Measurements from ENCODE around the gene CXXC5. TPM values are rescaled to one million over a fixed set of nuclear protein-coding genes. Genes with fewer than 3 reads are reported as not detected.

The CXXC5 gene
- total and polyA plus RNA-seq, 9 of the 15 experiments (the other 6 are each of a cell fraction or from before 2014, with no cell fraction given), result 1.9 to 123 (median 45.8) TPM

DNA sequence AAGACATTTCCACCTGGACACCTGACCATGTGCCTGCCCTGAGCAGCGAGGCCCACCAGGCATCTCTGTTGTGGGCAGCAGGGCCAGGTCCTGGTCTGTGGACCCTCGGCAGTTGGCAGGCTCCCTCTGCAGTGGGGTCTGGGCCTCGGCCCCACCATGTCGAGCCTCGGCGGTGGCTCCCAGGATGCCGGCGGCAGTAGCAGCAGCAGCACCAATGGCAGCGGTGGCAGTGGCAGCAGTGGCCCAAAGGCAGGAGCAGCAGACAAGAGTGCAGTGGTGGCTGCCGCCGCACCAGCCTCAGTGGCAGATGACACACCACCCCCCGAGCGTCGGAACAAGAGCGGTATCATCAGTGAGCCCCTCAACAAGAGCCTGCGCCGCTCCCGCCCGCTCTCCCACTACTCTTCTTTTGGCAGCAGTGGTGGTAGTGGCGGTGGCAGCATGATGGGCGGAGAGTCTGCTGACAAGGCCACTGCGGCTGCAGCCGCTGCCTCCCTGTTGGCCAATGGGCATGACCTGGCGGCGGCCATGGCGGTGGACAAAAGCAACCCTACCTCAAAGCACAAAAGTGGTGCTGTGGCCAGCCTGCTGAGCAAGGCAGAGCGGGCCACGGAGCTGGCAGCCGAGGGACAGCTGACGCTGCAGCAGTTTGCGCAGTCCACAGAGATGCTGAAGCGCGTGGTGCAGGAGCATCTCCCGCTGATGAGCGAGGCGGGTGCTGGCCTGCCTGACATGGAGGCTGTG is 32.4 kb downstream of the CXXC5 start:
- CTCF ChIA-PET (ENCODE audit: low intra/inter-chr PET ratio), result no interaction called here
- intact Hi-C loops (cut with micrococcal nuclease), result no loop called here
- POLR2A ChIA-PET, result no interaction called here

GRCh38 chr5:139681112-139681458 is 32.9 kb downstream of the CXXC5 start:
- Histone ChIP-seq H3K36me3 (ENCODE audit: control insufficient read depth, insufficient read depth, low read length) (peaks cover 73% of the 10 kb centered on the region; the same call in 2 of the 3 replicates), H2AFZ (ENCODE audit: low read depth, low read length) (no peak overlapping the region), H3K9me3 (replicated peaks; ENCODE audit: control insufficient read depth, insufficient read depth, low read depth, low read length) (no peaks in the 10 kb centered on the region), H4K20me1 (replicated peaks; ENCODE audit: control insufficient read depth, insufficient read depth, low read length) (peaks cover 25% of the 10 kb centered on the region), H3K79me2 (ENCODE audit: control insufficient read depth, insufficient read depth, low read length) (peaks cover 56% of the 10 kb centered on the region), H3K9me1 (ENCODE audit: control insufficient read depth, insufficient read depth, low read length) (peaks cover 3% of the 10 kb centered on the region), H3K27me3 (ENCODE audit: control insufficient read depth in 2 of 2, insufficient read depth in 2 of 2, low read length in 2 of 2) (no peaks in the 10 kb centered on the region), H3K27ac (ENCODE audit: extremely low read depth, low read depth, low read length) (no peak overlapping the region), H3K4me2 (ENCODE audit: insufficient read depth, low read length) (no peak overlapping the region), H3K4me3 (no peak overlapping the region), H3K4me1 (replicated peaks in 1 of 2; ENCODE audit: control insufficient read depth in 2 of 2, insufficient read depth in 2 of 2, low read length in 2 of 2) (peaks cover 0 to 57% of the 10 kb centered on the region in 2 experiments; a peak in 3 of 5 replicates), H3K9ac (ENCODE audit: insufficient read depth in 1 of 2, low read depth in 2 of 2, low read length in 2 of 2) (peak overlapping the region in 1 of 2 experiments; percentile 20; a peak in 1 of 4 replicates)
- 97% methylated on average over 22 of the region's 22 CpGs for WGBS (ENCODE audit: insufficient coverage, low coverage, missing lambda C conversion rate)
- intact Hi-C loops (cut with micrococcal nuclease), result no loop called here
- ATAC-seq, result no peak
- ChIA-PET POLR2A (no interaction called here), CTCF (ENCODE audit: low intra/inter-chr PET ratio) (no interaction called here)
- no peak for DNase-seq (ENCODE audit: extremely low read depth in 1 of 4, low spot score in 3 of 4)
- TF ChIP-seq RAD51 (IDR thresholded peaks at IDR 0.05; ENCODE audit: borderline replicate concordance, low read depth) (no peak), HNRNPUL1 (IDR thresholded peaks at IDR 0.05; ENCODE audit: low read length) (no peak), ZBTB33 (CRISPR knock-in tag; IDR thresholded peaks at IDR 0.05) (0 out of 2 replicates have a peak, but pooled peaks have one; percentile 42)
- FAIRE-seq, result no peak
- BruUV-seq (replicated peaks), result no TSS peak
- in situ Hi-C loops (cut with MboI), result no loop called here

More for the DNA sequence above, 32.4 kb downstream of the CXXC5 start:
- DNase-seq (ENCODE audit: extremely low read depth in 1 of 4, low spot score in 3 of 4) (no peak), FAIRE-seq (no peak), ATAC-seq (no peak)
- peaks cover 28% of the 10 kb centered on the region for H4K20me1 ChIP-seq (replicated peaks; ENCODE audit: control insufficient read depth, insufficient read depth, low read length)
- BruUV-seq (replicated peaks), result no TSS peak
- H2AFZ ChIP-seq (ENCODE audit: low read depth, low read length), result no peak overlapping the region
- H3K4me3 ChIP-seq, result no peak overlapping the region
- H3K36me3 ChIP-seq (ENCODE audit: control insufficient read depth, insufficient read depth, low read length), result peaks cover 68% of the 10 kb centered on the region; the same call in 2 of the 3 replicates
- in situ Hi-C loops (cut with MboI), result no loop called here
- no peaks in the 10 kb centered on the region for H3K9me3 ChIP-seq (replicated peaks; ENCODE audit: control insufficient read depth, insufficient read depth, low read depth, low read length)
- TF ChIP-seq POLR2G (IDR thresholded peaks at IDR 0.05; ENCODE audit: low read depth, low read length) (peak; percentile 61), ZNF589 (CRISPR knock-in tag; IDR thresholded peaks at IDR 0.05; ENCODE audit: low read depth) (no peak)
- H3K4me1 ChIP-seq (replicated peaks in 1 of 2; ENCODE audit: control insufficient read depth in 2 of 2, insufficient read depth in 2 of 2, low read length in 2 of 2), result peaks cover 0 to 58% of the 10 kb centered on the region in 2 experiments; a peak in 4 of 5 replicates
- H3K27ac ChIP-seq (ENCODE audit: extremely low read depth, low read depth, low read length), result no peak overlapping the region
- WGBS (ENCODE audit: insufficient coverage, low coverage, missing lambda C conversion rate), result 94% methylated on average over 32 of the region's 36 CpGs
- H3K4me2 ChIP-seq (ENCODE audit: insufficient read depth, low read length), result no peak overlapping the region
- peaks cover 3% of the 10 kb centered on the region for H3K9me1 ChIP-seq (ENCODE audit: control insufficient read depth, insufficient read depth, low read length)
- H3K79me2 ChIP-seq (ENCODE audit: control insufficient read depth, insufficient read depth, low read length), result peaks cover 60% of the 10 kb centered on the region
- H3K27me3 ChIP-seq (ENCODE audit: control insufficient read depth in 2 of 2, insufficient read depth in 2 of 2, low read length in 2 of 2), result no peaks in the 10 kb centered on the region
- peak overlapping the region in 1 of 2 experiments; percentile 64; a peak in 2 of 4 replicates for H3K9ac ChIP-seq (ENCODE audit: insufficient read depth in 1 of 2, low read depth in 2 of 2, low read length in 2 of 2)

Measured in K562 (cell line).